HG03045 (cell line): ENCODE data around the gene SRPK3.
"Not testable (repeated sequence)": the region's sequence is repeated elsewhere in the genome, so short reads cannot be mapped to it uniquely, and the experiment has no call there.

ENCODE experiments used
- ATAC-seq: cut with Tn5 transposase; IDR thresholded peaks from one replicate; pipeline ENCODE4 v1.9.1; 2021; ENCODE audit warnings: mild to moderate bottlenecking, moderate library complexity; ENCODE audit not compliant: unreplicated experiment

SRPK3 gene

DNA sequence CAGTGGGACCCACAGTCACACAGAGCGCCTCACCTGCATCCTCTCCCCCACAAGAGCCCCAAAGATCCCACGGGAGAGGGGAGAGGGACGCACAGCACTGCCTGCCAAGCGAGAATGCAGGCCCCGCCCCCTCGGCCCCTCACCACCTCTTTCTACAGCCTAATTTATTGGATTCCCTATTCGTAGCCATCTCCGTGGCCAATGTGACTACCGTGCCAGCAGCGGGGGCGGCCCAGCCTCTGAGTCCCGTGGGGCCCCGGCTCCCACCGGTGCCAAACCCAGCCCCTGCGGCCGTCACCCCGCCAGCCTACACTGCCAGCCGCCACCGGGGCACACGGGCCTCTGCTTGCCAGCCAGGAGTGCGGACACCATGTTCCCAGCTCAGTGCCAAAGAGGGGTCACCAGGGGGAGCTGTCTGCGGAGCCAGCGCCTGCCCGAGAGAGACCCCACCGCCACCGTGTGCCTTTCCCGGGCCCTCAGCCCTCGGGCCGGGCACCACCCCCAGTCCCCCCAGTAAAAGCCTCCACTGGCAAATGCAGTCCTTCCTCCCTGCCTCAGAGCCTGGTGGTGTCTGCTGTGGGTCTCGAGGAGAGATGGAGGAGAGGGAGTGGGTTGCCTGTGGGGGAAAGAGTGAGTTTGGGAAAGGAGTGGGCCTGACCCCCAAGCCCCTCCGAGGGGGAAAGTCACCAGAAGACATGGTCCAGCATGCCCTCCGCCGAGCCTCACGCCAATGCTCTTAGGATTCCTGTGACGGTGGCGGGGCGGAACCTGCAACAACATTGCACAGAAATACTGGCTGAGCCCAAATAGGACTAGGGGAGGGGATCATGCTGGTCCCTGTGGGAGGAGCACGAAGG lies 36.4 kb upstream of the SRPK3 start:
- ATAC-seq, result no peak

DNA sequence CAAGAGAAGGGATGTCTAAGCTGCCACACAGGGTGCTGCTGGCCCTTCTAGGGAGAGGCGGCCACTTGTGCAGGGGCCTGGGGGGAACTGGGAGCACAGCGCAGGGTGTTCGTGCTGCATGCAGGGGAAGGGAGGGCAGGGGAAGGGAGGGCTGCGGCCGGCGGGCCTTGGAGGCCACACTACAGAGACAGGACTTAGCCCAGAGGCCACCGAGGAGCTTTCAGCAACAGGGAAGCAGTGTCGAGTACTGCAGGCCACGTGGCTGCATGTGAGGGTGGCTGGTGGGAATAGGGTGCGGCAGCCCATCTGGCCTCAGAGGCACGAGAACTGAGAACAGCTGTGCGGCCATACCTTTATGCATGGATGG lies 35.8 kb upstream of the SRPK3 start:
- ATAC-seq, result not testable (repeated sequence)

DNA sequence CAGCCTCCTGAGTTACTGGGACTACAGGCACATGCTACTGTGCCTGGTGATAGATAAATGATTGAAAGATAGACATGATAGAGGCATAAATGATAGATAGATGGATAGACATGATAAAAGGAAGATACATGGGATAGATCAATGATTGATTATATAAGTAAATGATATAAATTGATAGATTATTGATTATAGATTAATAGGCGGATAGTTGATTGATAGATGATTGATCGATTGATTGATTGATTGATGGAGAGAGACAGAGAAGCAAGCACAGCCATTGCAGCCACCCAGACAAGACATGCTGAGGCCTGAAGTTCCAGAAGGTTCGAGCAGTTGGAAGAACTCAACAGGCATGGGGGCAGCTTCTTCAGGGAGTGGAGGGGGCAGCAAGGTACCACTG lies 34.5 kb upstream of the SRPK3 start:
- no peak for ATAC-seq

DNA sequence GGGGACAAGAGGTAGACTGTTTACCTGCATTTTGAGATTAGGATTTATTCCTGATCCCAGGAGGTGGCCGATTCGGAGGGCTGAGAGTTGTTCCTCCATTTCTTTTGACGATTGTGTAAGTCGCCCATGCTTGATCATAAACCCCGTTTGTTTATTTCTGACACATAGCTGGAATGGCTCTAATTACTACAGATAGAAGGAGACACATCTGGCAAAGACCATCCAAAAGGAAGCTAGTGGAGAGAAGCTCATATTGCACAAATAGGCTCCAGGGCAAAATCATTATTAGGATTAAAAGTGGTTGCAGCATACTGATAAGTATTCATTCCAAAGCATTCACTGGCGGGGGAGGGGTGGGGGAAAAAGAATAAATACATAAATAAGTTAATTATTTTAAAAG lies 33.9 kb upstream of the SRPK3 start:
- not testable (repeated sequence) for ATAC-seq

DNA sequence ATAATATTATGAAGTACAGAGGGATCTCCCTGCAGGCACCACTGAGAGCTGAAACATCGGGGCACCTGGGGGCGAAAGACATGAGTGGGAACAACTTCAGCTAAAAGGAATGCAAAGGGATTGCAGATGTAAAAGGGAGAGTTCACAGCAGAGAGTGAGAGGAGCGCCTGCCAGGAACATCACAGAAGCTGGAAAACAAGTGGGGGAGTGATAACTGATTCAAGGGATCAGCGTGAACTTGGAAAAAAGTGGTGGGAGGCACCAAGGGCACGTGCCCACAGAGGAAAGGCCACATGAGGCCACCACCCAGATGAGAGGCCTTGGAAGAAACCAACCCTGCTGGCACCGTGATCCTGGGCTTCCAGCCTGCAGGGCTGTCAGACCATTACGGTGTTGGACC lies 31.8 kb upstream of the SRPK3 start:
- ATAC-seq, result not testable (repeated sequence)

DNA sequence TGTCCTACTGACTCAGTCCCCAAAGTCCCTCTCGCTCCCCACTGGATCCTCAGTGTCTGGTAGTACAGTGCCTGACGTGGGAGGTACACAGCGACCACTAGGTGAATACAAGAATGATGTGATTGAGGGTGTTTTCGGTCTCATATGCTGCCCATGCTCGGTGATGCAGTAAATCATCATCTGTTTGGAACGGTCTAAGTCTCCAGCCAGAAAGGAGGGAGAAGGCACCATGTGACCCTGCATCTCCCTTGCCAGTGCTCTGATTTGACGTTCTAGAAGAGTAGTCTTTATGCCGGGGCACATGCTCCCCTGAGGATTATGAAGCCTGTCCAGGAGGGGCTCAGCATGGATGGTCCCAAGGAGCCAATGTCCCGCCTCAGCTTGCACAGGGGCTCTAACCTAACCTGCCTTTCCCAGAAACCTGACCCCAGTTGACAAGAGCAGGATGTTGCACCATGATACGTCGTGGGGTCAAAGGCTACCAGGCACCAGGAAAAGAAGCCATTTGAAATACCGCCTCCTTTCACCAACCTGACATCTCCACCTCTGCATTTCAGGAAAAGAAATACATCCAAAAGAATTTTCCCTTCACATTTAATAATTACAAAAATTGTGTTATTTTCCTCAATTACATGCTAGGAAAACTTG lies 30.6 kb upstream of the SRPK3 start:
- no peak for ATAC-seq

DNA sequence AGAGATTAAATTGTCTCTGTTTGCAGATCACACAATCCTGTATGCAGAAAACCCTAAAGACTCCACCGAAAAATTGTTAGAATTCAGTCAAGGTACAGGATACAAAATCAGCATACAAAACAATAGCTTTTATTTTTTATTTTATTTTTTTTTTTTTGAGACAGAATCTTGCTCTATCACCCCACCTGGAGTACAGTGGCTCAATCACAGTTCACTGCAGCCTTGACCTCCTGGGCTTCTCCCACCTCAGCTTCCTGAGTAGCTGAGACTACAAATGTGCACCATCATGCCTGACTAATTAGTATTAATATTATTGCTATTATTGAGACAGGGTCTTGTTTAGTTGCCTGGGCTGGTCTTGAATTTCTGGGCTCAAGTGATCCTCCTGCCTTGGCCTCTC lies 25.7 kb upstream of the SRPK3 start:
- no peak for ATAC-seq

DNA sequence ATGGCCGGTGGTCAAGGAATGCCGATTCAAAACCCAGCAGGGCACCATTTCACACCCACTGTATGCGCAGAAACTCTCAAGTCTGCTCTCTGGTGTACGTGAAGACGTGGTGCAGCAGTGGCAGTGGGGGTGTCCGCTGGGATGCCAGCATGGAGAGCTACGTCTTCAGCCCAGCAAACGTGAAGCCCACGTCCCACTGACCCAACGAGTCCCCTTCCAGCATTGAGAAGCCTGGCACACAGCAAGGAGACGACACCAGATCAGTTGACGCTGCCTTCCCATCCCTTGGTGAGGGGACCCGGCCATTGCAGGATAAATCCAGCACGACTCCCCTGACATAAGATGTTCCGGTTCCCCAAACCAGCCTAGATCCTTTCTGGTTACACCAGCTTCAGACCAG lies 19.0 kb upstream of the SRPK3 start:
- no peak for ATAC-seq

DNA sequence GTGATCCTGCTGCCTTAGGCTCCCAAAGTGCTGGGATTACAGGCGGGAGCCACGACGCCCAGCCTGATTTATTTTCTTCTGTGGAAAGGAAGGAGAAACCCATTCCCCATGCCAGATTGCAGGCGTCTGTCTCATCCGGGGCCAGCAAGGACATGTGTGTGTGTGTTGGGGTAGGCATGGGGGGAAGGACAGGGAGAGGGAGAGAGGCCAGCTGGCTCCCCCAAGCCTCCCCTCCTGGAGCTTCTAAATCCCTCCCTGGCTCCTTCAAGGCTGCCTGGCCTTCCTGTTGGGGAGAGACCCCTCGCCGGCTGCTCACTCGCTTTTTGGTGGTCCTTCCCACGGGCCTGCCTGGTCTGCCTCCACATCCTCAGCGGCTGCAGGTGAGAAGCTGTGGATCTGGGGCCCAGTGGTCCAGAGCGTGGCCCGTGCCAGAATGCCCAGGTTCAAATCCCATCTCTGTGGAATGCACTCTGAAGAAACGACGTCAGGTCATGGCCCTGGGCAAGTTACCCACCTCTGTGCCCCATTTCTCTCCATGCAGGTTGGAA lies 18.1 kb upstream of the SRPK3 start:
- no peak for ATAC-seq

DNA sequence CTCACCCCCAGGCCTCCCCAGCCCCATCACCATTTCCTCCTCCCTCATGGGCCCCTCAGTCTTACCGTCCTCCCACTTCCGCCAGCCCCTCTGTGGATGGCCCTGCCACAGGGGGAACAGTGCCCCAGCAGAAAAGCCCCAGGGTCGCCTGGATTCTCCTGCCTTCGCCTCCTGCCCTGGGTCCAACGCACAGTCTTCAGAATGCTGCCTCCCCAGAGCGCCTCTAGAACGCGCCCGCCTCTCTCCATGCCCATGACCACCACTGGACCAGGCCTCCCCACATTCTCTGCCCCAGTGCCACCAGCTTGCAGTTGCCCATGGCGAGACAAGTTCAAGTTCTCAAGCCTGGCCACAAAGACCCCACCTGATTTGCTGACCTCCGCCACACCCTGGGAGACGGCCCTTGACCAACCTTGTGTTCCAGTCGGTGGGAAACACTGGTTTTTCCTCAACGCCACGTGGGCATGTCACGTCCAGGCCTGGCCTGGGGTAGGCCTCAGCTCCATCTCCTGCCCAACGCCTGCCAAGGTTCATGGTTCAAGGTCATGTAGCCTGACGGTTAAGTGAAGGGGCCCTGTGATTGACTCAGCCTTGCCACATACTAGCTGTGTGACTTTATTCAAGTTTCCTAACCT lies 17.4 kb upstream of the SRPK3 start:
- ATAC-seq, result no peak

DNA sequence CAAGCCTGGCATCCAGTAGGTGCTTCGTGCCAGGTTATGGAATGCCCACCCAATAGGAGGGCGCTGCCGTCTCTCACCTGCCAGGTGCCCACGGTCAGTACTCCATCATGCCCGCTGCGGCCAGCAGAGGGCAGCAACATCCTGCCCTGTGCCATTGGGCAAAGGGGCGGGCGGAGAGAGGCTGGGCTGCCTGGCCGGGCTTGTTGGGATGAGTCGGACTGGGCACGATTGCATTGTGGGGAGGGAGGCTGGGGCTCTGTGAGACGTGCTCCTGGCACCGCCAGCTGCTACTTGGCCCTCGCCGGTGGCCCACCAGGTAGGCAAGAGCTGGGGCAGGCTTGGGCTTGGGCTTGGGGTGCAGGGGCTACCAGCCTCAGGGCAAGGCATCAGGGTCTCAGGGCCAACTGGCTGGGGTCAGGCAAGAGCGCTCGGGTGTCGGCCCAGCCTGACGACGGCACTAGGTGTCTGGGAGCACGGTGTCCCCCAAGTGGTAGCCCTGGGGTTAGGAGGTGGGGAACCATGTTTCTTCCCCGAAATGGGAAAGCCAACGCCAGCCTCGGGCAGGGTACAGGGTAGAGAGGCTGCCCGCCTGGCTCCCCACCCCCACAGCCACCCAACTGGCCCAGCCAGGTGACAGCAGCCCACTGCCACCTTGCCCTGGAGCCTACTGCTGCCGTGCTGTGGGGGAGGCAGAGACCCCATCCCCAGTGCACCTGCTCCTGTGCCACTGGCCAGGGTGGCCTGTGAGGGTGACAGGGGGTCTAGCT lies 16.7 kb upstream of the SRPK3 start, which contains the start of gene PLXNB3:
TSS of gene PLXNB3 (plus strand) at position 261 of the 767 bp plus-strand sequence. CDS start 1,287 bp downstream, outside the sequence.
- ATAC-seq, result no peak

DNA sequence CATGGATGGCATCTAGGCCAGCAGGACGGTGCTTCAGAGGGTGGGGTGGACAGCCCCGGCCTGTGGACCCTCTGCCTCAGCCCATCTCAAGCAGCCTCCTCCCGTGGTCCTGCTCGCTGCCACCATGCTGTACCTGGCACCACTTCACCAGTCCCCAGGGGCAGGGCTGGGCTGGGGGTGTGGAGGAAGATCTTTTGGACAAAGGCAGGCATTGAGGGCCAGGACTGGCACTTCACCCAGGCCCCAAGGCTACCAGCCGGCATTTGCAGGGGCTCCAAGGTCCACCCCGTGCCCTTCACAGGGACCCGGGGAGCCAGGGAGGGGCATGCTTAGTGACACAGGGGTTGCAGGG lies 16.1 kb upstream of the SRPK3 start:
- no peak for ATAC-seq

DNA sequence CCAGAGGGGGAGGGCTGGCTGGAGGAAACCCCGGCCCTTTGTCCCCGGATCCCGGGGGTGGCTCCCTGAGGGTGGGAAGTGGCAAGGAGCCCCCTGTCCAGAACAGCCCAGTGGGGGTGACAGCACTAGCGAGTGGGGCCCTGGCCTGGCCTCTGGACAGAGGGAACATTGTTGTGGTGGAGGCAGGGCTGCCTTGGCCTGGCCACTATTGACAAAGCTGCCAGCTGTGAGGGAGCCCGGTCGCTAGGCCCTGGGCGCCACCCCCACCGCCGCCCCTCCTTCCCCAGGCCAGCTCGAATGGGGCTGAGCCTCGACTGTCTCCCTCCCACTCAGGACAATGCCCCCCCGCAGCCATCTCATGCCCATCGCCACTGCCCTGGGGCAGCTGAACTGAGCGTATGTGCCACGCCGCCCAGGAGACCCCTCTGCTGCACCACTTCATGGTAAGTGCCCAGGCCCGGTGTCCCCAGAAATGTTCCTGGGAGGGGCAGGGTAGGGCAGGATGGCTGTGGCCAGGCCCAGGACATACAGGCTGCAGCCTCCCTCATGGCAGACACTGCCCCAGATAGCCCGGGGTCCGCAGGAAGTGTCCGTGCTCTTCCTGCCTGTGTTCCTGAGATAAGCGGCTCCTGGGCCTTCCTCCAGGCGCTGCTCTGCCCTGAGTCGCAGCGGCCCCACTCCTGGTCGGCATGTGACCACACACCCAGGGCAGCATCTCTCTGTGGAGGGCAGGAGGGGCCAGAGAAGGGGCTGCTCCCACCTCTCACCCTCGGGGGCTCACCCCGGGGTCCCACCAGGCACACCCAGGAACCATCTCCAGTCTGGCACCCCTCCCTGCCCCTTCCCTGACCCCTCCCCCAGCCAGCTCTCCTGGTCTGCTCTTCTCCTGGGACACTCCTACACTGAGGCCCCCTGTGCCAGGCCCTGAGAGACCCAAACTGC lies 15.4 kb upstream of the SRPK3 start:
- ATAC-seq, result no peak

DNA sequence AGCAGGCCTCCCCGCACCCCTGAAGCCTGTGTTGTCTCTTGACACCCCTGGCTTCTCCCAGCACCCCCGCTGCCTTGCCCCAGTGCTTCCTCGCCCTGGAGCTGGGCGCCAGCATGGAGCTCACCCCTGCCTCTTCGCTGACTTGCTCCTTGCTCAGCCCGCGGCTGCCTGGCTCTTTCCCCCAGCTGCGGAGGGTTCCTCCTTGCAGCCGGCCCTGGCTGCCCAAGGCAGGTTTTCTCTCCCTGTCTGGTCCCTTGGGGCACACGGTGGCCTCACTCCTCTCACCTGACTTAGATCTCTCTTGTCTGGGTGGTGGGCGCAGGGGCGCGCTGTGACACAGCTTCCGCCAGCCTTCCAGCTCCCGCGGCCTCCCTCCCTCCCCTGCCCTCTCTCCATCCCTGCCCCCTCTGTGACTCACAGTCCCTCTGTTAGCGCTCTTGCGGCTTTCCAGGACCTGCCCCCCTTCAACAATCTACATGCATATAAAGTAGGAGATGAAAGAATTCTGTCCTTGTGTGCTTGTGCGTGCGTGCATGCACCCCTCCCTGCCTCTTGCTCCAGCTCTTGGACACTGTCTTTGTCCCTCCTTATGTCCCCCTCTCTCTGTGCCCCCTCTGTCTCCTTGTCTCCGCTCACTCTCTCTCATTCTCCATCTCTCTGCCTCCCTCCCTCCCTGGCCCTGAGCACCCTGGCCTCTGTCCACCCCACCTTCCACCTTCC lies 14.6 kb upstream of the SRPK3 start:
- no peak for ATAC-seq

DNA sequence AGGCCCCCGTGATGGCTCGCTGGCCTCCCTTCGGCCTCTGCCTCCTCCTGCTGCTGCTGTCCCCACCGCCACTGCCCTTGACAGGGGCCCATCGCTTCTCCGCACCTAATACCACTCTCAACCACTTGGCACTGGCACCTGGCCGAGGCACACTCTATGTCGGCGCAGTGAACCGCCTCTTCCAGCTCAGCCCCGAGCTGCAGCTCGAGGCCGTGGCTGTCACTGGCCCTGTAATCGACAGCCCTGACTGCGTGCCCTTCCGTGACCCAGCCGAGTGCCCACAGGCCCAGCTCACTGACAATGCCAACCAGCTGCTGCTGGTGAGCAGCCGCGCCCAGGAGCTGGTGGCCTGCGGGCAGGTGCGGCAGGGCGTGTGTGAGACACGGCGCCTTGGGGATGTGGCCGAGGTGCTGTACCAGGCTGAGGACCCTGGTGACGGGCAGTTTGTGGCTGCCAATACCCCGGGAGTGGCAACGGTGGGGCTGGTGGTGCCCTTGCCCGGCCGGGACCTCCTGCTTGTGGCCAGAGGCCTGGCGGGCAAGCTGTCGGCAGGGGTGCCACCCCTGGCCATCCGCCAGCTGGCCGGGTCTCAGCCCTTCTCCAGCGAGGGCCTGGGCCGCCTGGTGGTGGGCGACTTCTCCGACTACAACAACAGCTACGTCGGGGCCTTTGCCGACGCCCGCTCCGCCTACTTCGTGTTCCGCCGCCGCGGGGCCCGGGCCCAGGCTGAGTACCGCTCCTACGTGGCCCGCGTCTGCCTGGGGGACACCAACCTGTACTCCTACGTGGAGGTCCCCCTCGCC lies 13.8 kb upstream of the SRPK3 start:
- no peak for ATAC-seq

DNA sequence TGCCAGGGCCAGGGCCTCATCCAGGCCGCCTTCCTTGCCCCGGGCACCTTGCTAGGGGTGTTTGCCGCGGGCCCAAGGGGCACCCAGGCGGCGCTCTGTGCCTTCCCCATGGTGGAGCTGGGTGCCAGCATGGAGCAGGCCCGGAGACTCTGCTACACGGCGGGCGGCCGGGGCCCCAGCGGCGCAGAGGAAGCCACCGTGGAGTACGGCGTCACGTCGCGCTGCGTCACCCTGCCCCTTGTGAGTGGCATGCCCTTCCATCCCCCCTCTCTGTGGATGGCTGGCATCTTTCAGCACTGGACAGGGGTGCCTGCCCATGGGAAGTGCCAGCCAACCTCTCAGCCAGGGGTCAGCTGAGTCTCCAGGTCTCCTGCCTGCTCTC lies 13.2 kb upstream of the SRPK3 start:
- no peak for ATAC-seq

DNA sequence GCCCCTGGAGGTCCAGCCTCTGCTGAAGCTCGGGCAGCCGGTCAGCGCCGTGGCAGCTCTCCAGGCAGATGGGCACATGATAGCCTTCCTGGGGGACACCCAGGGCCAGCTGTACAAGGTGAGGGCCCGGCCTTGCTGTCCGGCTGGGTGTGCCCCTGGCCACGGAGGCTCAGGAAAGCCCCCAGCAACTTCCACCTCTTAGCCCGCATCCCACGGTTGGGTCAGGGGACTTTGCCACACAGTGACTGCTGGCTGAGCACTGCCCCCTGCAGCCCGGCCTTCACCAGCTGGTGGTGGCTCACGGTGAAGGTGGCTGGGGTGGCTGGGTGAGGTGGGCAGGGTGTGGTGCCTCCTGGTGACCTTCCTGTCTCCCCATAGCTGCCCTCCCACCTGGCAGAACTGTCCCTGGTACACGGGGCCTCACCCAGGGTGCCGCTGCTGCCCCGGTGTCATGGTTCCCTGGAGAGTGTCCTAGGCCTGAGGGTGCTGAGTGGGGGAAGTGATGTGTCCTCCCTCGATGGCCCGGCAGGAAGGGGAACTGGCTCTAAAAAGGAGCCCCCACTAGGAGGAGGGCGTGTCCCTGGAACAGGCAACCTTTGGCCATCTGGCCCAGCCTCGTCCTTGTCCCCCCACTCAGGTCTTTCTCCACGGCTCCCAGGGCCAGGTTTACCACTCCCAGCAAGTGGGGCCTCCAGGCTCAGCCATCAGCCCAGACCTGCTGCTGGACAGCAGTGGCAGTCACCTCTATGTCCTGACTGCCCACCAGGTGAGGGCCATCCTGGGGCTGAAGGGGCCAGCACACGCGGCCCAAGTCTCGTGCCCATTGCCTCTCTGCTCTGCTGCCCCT lies 12.3 kb upstream of the SRPK3 start:
- no peak for ATAC-seq
